ENCODE data around the gene NTM.

NTM gene

DNA sequence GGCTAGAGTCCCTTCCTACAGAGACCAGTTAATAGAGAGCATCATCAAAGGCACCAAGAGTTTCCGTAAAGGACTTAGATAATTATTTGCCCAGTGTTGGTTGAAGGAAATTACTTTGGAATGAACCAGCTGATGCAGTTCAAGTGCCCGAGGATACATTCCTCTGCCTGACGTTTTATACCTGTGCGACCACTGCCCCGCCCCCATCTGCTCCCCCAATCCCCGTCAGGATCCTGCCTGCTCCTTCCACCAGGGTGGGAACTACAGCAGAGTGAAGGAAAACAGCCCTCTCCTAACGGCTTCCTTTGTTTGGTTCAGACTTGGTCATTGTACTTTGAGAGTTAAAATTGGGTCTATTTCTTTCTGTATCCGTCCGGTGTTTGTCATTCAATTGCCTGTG lies 761.5 kb downstream of the NTM start:
- Histone ChIP-seq H3K9ac (ENCODE audit: low read length) (no peak overlapping the region), H3K79me2 (ENCODE audit: insufficient read depth, low read length) (no peaks in the 10 kb centered on the region), H2AFZ (ENCODE audit: low read length) (no peak overlapping the region), H3K27ac (ENCODE audit: low read depth, low read length, poor library complexity, severe bottlenecking) (no peak overlapping the region), H3K4me3 (ENCODE audit: low read depth, low read length, poor library complexity, severe bottlenecking) (no peak overlapping the region), H3K9me2 (ENCODE audit: low read depth, low read length) (no peaks in the 10 kb centered on the region), H3F3A (ENCODE audit: insufficient read depth, low read length) (no peaks in the 10 kb centered on the region), H3K27me3 (ENCODE audit: insufficient read depth, low read length) (no peaks in the 10 kb centered on the region), H3K9me3 (ENCODE audit: low read length) (no peaks in the 10 kb centered on the region), H3K4me2 (ENCODE audit: low read length) (no peak overlapping the region), H3K4me1 (ENCODE audit: insufficient read depth, low read length, severe bottlenecking) (no peaks in the 10 kb centered on the region), H4K20me1 (ENCODE audit: insufficient read depth, low read length) (no peaks in the 10 kb centered on the region), H3K36me3 (ENCODE audit: insufficient read depth, low read length) (no peaks in the 10 kb centered on the region)
- TF ChIP-seq EZH2 (IDR thresholded peaks at IDR 0.05; ENCODE audit: borderline replicate concordance, low read length): no peak
- TF ChIP-seq, protein P1, sequence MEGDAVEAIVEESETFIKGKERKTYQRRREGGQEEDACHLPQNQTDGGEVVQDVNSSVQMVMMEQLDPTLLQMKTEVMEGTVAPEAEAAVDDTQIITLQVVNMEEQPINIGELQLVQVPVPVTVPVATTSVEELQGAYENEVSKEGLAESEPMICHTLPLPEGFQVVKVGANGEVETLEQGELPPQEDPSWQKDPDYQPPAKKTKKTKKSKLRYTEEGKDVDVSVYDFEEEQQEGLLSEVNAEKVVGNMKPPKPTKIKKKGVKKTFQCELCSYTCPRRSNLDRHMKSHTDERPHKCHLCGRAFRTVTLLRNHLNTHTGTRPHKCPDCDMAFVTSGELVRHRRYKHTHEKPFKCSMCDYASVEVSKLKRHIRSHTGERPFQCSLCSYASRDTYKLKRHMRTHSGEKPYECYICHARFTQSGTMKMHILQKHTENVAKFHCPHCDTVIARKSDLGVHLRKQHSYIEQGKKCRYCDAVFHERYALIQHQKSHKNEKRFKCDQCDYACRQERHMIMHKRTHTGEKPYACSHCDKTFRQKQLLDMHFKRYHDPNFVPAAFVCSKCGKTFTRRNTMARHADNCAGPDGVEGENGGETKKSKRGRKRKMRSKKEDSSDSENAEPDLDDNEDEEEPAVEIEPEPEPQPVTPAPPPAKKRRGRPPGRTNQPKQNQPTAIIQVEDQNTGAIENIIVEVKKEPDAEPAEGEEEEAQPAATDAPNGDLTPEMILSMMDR (IDR thresholded peaks at IDR 0.05; ENCODE audit: low read length): no peak

- H3K9me3 ChIP-seq (ENCODE audit: low read length): no peaks in the 10 kb centered on the region
- no peaks in the 10 kb centered on the region for H4K20me1 ChIP-seq (ENCODE audit: insufficient read depth, low read length)
- no peak overlapping the region for H3K4me3 ChIP-seq (ENCODE audit: low read depth, low read length, poor library complexity, severe bottlenecking)
- H3F3A ChIP-seq (ENCODE audit: insufficient read depth, low read length): no peaks in the 10 kb centered on the region
- H3K79me2 ChIP-seq (ENCODE audit: insufficient read depth, low read length): no peaks in the 10 kb centered on the region
- H3K36me3 ChIP-seq (ENCODE audit: insufficient read depth, low read length): no peaks in the 10 kb centered on the region
- no peak for TF ChIP-seq EZH2 (IDR thresholded peaks at IDR 0.05; ENCODE audit: borderline replicate concordance, low read length)
- TF ChIP-seq, protein P1 (IDR thresholded peaks at IDR 0.05; ENCODE audit: low read length): no peak
- no peaks in the 10 kb centered on the region for H3K27me3 ChIP-seq (ENCODE audit: insufficient read depth, low read length)
- H2AFZ ChIP-seq (ENCODE audit: low read length): no peak overlapping the region
- no peak overlapping the region for H3K27ac ChIP-seq (ENCODE audit: low read depth, low read length, poor library complexity, severe bottlenecking)
- H3K9me2 ChIP-seq (ENCODE audit: low read depth, low read length): no peaks in the 10 kb centered on the region
- no peak overlapping the region for H3K4me2 ChIP-seq (ENCODE audit: low read length)
- H3K4me1 ChIP-seq (ENCODE audit: insufficient read depth, low read length, severe bottlenecking): no peaks in the 10 kb centered on the region
- no peak overlapping the region for H3K9ac ChIP-seq (ENCODE audit: low read length)
These were observed 763.9 kb downstream of the NTM start for GRCh38 chr11:132134322-132134721.

GRCh38 chr11:132137289-132137980 lies 767.0 kb downstream of the NTM start:
- no peaks in the 10 kb centered on the region for H3K9me3 ChIP-seq (ENCODE audit: low read length)
- H3K36me3 ChIP-seq (ENCODE audit: insufficient read depth, low read length): no peaks in the 10 kb centered on the region
- H4K20me1 ChIP-seq (ENCODE audit: insufficient read depth, low read length): no peaks in the 10 kb centered on the region
- no peaks in the 10 kb centered on the region for H3K9me2 ChIP-seq (ENCODE audit: low read depth, low read length)
- H3K79me2 ChIP-seq (ENCODE audit: insufficient read depth, low read length): no peaks in the 10 kb centered on the region
- no peak overlapping the region for H3K4me3 ChIP-seq (ENCODE audit: low read depth, low read length, poor library complexity, severe bottlenecking)
- H2AFZ ChIP-seq (ENCODE audit: low read length): no peak overlapping the region
- no peaks in the 10 kb centered on the region for H3K27me3 ChIP-seq (ENCODE audit: insufficient read depth, low read length)
- TF ChIP-seq, protein P1 (IDR thresholded peaks at IDR 0.05; ENCODE audit: low read length): no peak
- no peak for TF ChIP-seq EZH2 (IDR thresholded peaks at IDR 0.05; ENCODE audit: borderline replicate concordance, low read length)
- no peaks in the 10 kb centered on the region for H3K4me1 ChIP-seq (ENCODE audit: insufficient read depth, low read length, severe bottlenecking)
- no peak overlapping the region for H3K4me2 ChIP-seq (ENCODE audit: low read length)
- no peak overlapping the region for H3K9ac ChIP-seq (ENCODE audit: low read length)
- H3K27ac ChIP-seq (ENCODE audit: low read depth, low read length, poor library complexity, severe bottlenecking): no peak overlapping the region
- no peaks in the 10 kb centered on the region for H3F3A ChIP-seq (ENCODE audit: insufficient read depth, low read length)

All from OCI-LY1 (cell line).